Osteoblast (primary cell): Measurements from ENCODE around the gene SUZ12. TPM values are rescaled to one million over a fixed set of nuclear protein-coding genes. Genes with fewer than 3 reads are reported as not detected.
"Not testable (repeated sequence)": the region's sequence is repeated elsewhere in the genome, so short reads cannot be mapped to it uniquely, and the experiment has no call there.

Experiments used
- DNase-seq: peaks from one replicate; pipeline ENCODE4 v3.0.0; 2011; ENCODE audit warnings: low spot score, mixed read lengths; ENCODE audit not compliant: insufficient read length; ENCODE audit errors: missing footprints
- H2AFZ ChIP-seq: 2 replicates; pipeline ENCODE4 v1.6.0; 2011; ENCODE audit warnings: mild to moderate bottlenecking, low read length
- H3K27ac ChIP-seq: 2 replicates; pipeline ENCODE4 v1.5.1; 2011; ENCODE audit warnings: mild to moderate bottlenecking, low read depth, low read length, moderate library complexity
- H3K27me3 ChIP-seq: 2 replicates; pipeline ENCODE4 v1.6.0; 2012; ENCODE audit warnings: mild to moderate bottlenecking, control low read depth, inconsistent platforms, low read length, moderate library complexity; ENCODE audit not compliant: insufficient read depth
- H3K36me3 ChIP-seq: 2 replicates; pipeline ENCODE4 v1.5.1; 2011; ENCODE audit warnings: mild to moderate bottlenecking, low read length, control low read depth, moderate library complexity; ENCODE audit not compliant: insufficient read depth
- H3K4me1 ChIP-seq: 2 replicates; pipeline ENCODE4 v1.5.1; 2011; ENCODE audit warnings: mild to moderate bottlenecking, low read length, control low read depth, moderate library complexity; ENCODE audit not compliant: insufficient read depth
- H3K4me2 ChIP-seq: 2 replicates; pipeline ENCODE4 v1.6.0; 2011; ENCODE audit warnings: mild to moderate bottlenecking, low read length; ENCODE audit not compliant: insufficient read depth
- H3K4me3 ChIP-seq: fragments of 200-600 bp; sonication (generic); 3 replicates; pipeline ENCODE4 v1.5.1; 2012; ENCODE audit warnings: mild to moderate bottlenecking, low read length, inconsistent platforms; ENCODE audit not compliant: insufficient read depth
- H3K79me2 ChIP-seq: 2 replicates; pipeline ENCODE4 v1.6.0; 2012; ENCODE audit warnings: mild to moderate bottlenecking, low read length, control low read depth, inconsistent platforms; ENCODE audit not compliant: insufficient read depth
- H3K9me3 ChIP-seq: 2 replicates; pipeline ENCODE4 v1.5.1; 2011; ENCODE audit warnings: low read depth, low read length, control low read depth
- H4K20me1 ChIP-seq: 2 replicates; pipeline ENCODE4 v1.6.0; 2012; ENCODE audit warnings: mild to moderate bottlenecking, low read length, control low read depth; ENCODE audit not compliant: insufficient read depth
- CTCF ChIP-seq: IDR thresholded peaks from 2 replicates; pipeline ENCODE4 v1.5.1; 2011; ENCODE audit warnings: mild to moderate bottlenecking, low read depth, low read length, moderate library complexity; ENCODE audit errors: extremely low read depth
- total RNA-seq: library from RNA; depleted of rRNA; stranded (reverse); fragments of >200 nt; gene quantifications from 2 replicates; pipeline ENCODE4 v1.2.3, GENCODE V29; 2012

Gene SUZ12
- total RNA-seq, 1 donor, result 22.1 TPM

GRCh38 chr17:31967648-31968047 is 30.8 kb downstream of the SUZ12 start:
- no peak for TF ChIP-seq CTCF
- DNase-seq, result no peak
- Histone ChIP-seq H3K9me3 (no peaks in the 10 kb centered on the region), H3K4me3 (no peak overlapping the region), H3K4me2 (no peak overlapping the region), H4K20me1 (no peaks in the 10 kb centered on the region), H3K36me3 (peaks cover 14% of the 10 kb centered on the region), H3K79me2 (peaks cover 4% of the 10 kb centered on the region), H3K27me3 (no peaks in the 10 kb centered on the region), H2AFZ (no peak overlapping the region), H3K27ac (no peak overlapping the region), H3K4me1 (no peaks in the 10 kb centered on the region)

GRCh38 chr17:31970416-31970815 is 33.6 kb downstream of the SUZ12 start:
- H3K27ac ChIP-seq, H3K4me2 ChIP-seq, H3K4me1 ChIP-seq, H3K27me3 ChIP-seq, H2AFZ ChIP-seq, H4K20me1 ChIP-seq, H3K4me3 ChIP-seq, H3K79me2 ChIP-seq, H3K9me3 ChIP-seq, DNase-seq: not testable (repeated sequence)
- peaks cover 11% of the 10 kb centered on the region for H3K36me3 ChIP-seq

GRCh38 chr17:31974269-31975071 is 37.7 kb downstream of the SUZ12 start:
- not testable (repeated sequence) for H3K79me2 ChIP-seq, DNase-seq, H3K27me3 ChIP-seq, H3K4me3 ChIP-seq, H3K4me2 ChIP-seq, H3K27ac ChIP-seq, H4K20me1 ChIP-seq, H3K4me1 ChIP-seq, H3K9me3 ChIP-seq, H2AFZ ChIP-seq
- H3K36me3 ChIP-seq, result peaks cover 18% of the 10 kb centered on the region

GRCh38 chr17:31975391-31975790 is 38.6 kb downstream of the SUZ12 start:
- peaks cover 19% of the 10 kb centered on the region for H3K36me3 ChIP-seq
- not testable (repeated sequence) for H4K20me1 ChIP-seq, H3K79me2 ChIP-seq, H2AFZ ChIP-seq, DNase-seq, H3K4me2 ChIP-seq, H3K4me1 ChIP-seq, H3K27ac ChIP-seq, H3K4me3 ChIP-seq, H3K9me3 ChIP-seq, H3K27me3 ChIP-seq

GRCh38 chr17:31991821-31992220 is 55.0 kb downstream of the SUZ12 start:
- peaks cover 69% of the 10 kb centered on the region for H3K36me3 ChIP-seq

GRCh38 chr17:31997005-31997404 is 60.2 kb downstream of the SUZ12 start:
- DNase-seq, result no peak
- no peak for TF ChIP-seq CTCF
- H3K9me3 ChIP-seq, result no peaks in the 10 kb centered on the region
- H4K20me1 ChIP-seq, result no peaks in the 10 kb centered on the region
- no peaks in the 10 kb centered on the region for H3K79me2 ChIP-seq
- no peak overlapping the region for H3K4me3 ChIP-seq
- H2AFZ ChIP-seq, result no peak overlapping the region
- H3K4me1 ChIP-seq, result no peaks in the 10 kb centered on the region
- no peaks in the 10 kb centered on the region for H3K27me3 ChIP-seq
- H3K36me3 ChIP-seq, result peaks cover 74% of the 10 kb centered on the region
- no peak overlapping the region for H3K4me2 ChIP-seq
- no peak overlapping the region for H3K27ac ChIP-seq

More at GRCh38 chr17:31991821-31992220, 55.0 kb downstream of the SUZ12 start:
- not testable (repeated sequence) for H3K4me2 ChIP-seq, H3K27ac ChIP-seq, H2AFZ ChIP-seq, H4K20me1 ChIP-seq, H3K4me3 ChIP-seq, H3K79me2 ChIP-seq, H3K9me3 ChIP-seq, H3K27me3 ChIP-seq, H3K4me1 ChIP-seq, DNase-seq
